ENCODE data around the gene RRAS.

RRAS gene

DNA sequence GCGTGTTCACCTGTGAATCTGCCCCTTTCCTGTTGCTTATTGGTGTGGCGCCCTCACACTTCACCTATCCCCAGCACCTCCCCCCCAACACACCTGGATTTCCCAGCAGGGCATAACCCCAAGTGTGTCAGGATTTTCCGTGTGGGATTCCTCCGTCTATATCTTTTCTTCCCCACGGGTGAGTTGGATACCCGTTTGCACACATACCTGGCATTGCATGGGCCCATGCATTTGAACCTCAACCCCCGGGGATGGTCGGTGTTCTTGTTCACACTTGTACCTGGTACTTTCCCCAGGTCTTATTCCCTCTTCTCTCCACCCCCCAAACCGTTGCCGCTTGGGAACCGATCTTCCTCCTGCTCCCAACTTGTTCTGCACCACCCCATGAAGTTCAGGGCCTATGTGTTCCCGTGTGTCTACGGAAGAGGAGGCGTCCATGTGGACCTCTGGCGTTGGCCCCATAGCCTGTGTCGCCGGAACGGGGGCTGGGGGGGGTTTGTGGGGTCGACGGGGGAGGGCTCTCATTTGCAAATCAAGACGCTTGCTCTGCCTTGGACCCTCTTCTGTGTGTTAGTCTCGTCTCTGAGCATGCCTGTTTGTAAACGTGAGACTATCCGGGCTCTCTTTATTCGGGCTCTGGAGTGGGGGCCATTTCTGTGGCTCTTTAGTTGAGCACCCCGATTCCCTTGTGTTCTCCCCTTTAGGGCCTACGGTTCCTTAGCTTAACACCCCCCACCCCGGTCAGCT lies 47.3 kb downstream of the RRAS start:
- H3K4me3 ChIP-seq (ENCODE audit: low read depth, low read length): peak overlapping the region; percentile 92
- no peak for TF ChIP-seq CTCF (IDR thresholded peaks at IDR 0.05; ENCODE audit: borderline replicate concordance, insufficient read depth, low read depth, low read length)

- peak overlapping the region; percentile 92 for H3K4me3 ChIP-seq (ENCODE audit: low read depth, low read length)
- TF ChIP-seq CTCF (IDR thresholded peaks at IDR 0.05; ENCODE audit: borderline replicate concordance, insufficient read depth, low read depth, low read length): no peak
Observed at GRCh38 chr19:49591731-49592485, 48.0 kb downstream of the RRAS start.

DNA sequence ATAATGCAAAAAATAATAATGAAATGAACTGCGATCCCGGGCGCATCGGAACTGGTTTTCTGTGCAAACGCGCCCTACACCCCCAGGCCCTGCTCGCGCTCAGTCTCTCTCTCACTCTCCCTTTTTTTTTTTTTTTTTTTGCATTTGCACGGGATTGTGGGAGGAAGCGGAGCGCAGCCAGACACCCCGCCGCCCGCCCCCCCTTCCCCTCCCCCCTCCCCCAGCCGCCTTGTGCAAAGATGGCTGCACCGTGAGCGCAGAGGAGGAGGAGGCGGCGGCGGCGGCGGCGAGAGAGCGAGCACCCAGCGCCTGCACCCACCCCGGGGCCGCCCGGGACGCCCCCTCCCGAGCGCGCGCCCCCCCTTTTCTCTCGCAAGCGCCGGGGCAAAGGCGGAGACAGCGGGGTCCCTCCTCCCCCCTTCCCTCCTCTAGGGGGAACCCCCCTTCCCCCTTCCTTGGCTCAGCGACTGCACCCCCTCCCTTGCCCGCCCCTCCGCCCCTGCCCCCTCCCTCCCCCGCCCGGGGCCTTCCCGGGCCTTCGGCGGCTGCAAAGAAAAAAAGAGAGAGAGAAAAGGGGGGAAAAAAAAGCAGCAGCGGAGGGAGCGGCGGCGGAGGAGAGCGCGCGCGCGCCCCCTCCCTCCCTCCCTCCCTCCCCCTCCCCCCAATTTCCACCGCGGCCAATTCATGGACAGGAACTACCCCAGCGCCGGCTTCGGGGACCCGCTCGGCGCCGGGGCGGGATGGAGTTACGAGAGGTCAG lies 48.8 kb downstream of the RRAS start, which contains the start of gene PRR12:
TSS of gene PRR12 (plus strand) at position 212 of the 760 bp plus-strand sequence. CDS start at position 685, 473 bp downstream.
- no peak for TF ChIP-seq CTCF (IDR thresholded peaks at IDR 0.05; ENCODE audit: borderline replicate concordance, insufficient read depth, low read depth, low read length)
- peak within 1 kb of the TSS; percentile 92 for H3K4me3 ChIP-seq (ENCODE audit: low read depth, low read length)

GRCh38 chr19:49590071-49590970 lies 49.6 kb downstream of the RRAS start:
- H3K4me3 ChIP-seq (ENCODE audit: low read depth, low read length): peak overlapping the region; percentile 92
- peak; percentile 17; the same call in 1 of the 2 replicates for TF ChIP-seq CTCF (IDR thresholded peaks at IDR 0.05; ENCODE audit: borderline replicate concordance, insufficient read depth, low read depth, low read length)

DNA sequence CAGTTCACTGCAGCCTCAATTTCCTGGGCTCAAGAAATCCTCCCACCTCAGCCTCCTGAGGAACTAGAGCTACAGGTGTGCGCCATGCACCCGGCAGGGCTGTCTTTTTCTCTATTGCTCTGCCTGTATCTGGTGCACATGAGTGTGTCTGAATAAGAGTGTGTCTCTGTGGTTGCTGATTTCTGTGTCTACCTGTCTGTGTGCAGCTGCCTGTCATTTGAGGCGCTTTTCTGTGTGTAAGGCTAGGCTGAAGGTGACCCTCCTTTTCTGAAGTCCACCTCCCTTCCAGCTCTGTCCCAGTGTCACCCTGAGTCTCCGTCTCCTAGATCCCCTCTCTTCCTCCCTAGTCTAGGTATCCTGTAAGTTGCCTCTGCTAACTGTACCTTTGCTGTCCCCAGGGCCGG lies 50.4 kb downstream of the RRAS start:
- H3K4me3 ChIP-seq (ENCODE audit: low read depth, low read length): no peak overlapping the region
- TF ChIP-seq CTCF (IDR thresholded peaks at IDR 0.05; ENCODE audit: borderline replicate concordance, insufficient read depth, low read depth, low read length): no peak

DNA sequence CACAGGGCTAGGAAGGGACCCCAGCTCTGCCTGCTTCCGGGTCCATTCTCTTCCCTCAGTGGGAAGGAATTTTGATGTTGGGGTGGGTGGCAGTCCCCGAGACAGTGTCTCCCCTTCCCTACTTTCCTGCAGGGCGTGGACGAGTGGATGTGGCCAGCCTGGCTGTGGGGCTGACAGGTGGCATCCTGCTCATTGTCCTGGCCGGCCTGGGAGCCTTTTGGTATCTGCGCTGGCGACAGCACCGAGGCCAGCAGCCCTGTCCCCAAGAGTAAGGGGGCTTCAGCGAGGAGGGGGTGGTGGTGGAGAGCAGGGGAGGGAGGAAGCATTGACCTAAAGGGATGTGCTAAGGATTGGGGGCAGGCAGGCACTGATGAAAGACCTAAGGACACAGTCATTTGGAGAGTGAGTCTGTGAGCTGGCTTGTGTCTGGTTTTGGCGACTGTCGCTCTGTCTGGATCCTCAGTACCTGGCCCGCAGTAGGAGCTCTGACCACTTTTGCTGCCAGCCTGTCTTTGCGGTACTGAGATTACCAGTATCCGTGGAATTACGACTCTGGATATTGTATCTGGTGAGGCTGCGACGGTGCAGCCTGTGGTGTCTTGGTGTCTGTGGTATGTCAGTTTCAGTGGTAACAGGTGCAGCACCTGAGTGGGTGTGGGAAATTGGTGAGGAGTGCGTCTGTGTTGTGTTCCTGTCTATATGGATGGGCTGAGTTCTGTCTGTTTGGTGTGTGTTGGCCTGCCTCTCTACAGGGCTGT lies 51.4 kb downstream of the RRAS start:
- TF ChIP-seq CTCF (IDR thresholded peaks at IDR 0.05; ENCODE audit: borderline replicate concordance, insufficient read depth, low read depth, low read length): no peak
- H3K4me3 ChIP-seq (ENCODE audit: low read depth, low read length): no peak overlapping the region
